ENCODE results near the gene CCDC171. TPM values are rescaled to one million over a fixed set of nuclear protein-coding genes. Genes with fewer than 3 reads are reported as not detected.

CCDC171 gene
- total and polyA plus RNA-seq, 10 of the 15 experiments (the other 5 are each of a cell fraction or from before 2014, with no cell fraction given), result 1.00 to 7.2 (median 2.8) TPM

- TF ChIP-seq KDM1A (IDR thresholded peaks at IDR 0.05; ENCODE audit: borderline replicate concordance), result no peak
Observed at GRCh38 chr9:15935661-15936305, 382.9 kb downstream of the CCDC171 start (continued).

GRCh38 chr9:15936306-15936921 lies 383.6 kb downstream of the CCDC171 start:
- H3K4me2 ChIP-seq (ENCODE audit: control insufficient read depth, insufficient read depth), result no peak overlapping the region
- H3K4me3 ChIP-seq, result no peak overlapping the region
- H3K79me2 ChIP-seq (ENCODE audit: control insufficient read depth, insufficient read depth, low read length), result no peaks in the 10 kb centered on the region
- H3K4me1 ChIP-seq (ENCODE audit: control insufficient read depth, insufficient read depth, low read length), result no peaks in the 10 kb centered on the region
- H4K20me1 ChIP-seq (ENCODE audit: control insufficient read depth, insufficient read depth), result no peaks in the 10 kb centered on the region
- DNase-seq (ENCODE audit: low read depth, low spot score), result no peak
- no peaks in the 10 kb centered on the region for H3K9me3 ChIP-seq (replicated peaks; ENCODE audit: control insufficient read depth, insufficient read depth, low read length)
- SMC1A ChIA-PET (ENCODE audit: uncharacterized antibody, unreplicated experiment), result no interaction called here
- no peaks in the 10 kb centered on the region for H3K36me3 ChIP-seq (ENCODE audit: control insufficient read depth in 2 of 2, insufficient read depth in 2 of 2, low read length in 1 of 2)
- FAIRE-seq, result no peak
- intact Hi-C loops (cut with micrococcal nuclease; ENCODE audit: unreplicated experiment) (no loop called here), in situ Hi-C loops (cut with MboI) (no loop called here)
- BruUV-seq (replicated peaks), result no TSS peak
- no peak overlapping the region for H2AFZ ChIP-seq (ENCODE audit: control insufficient read depth, low read depth, low read length)
- POLR2A ChIA-PET, result no interaction called here
- CTCF ChIA-PET, result no interaction called here
- ATAC-seq, result no peak
- WGBS (ENCODE audit: insufficient coverage, insufficient replicate concordance, low lambda C conversion rate, missing lambda C conversion rate), result 18% methylated on average over 5 of the region's 5 CpGs
- RAD21 ChIA-PET (ENCODE audit: unreplicated experiment), result no interaction called here
- H3K27ac ChIP-seq (ENCODE audit: control insufficient read depth, insufficient read depth), result no peak overlapping the region
- TF ChIP-seq MAX (IDR thresholded peaks at IDR 0.05; ENCODE audit: low read depth, low read length), result no peak
- TF ChIP-seq POU2F2 (IDR thresholded peaks at IDR 0.05; ENCODE audit: borderline replicate concordance, low read depth, low read length), result no peak
- no peak overlapping the region for H3K9ac ChIP-seq (ENCODE audit: control insufficient read depth, insufficient read depth, low read length)
- no peaks in the 10 kb centered on the region for H3K27me3 ChIP-seq (replicated peaks in 1 of 2; ENCODE audit: control insufficient read depth in 2 of 2, insufficient read depth in 2 of 2, low read length in 1 of 2)

Data from GM12878 (cell line).